DOHH2 (cell line): Measurements from ENCODE around the gene GRM4.

ENCODE experiments used
- H3F3A ChIP-seq: fragments of 200-600 bp; sonication (generic), shearing (Covaris generic); 2 replicates; pipeline ENCODE4 v1.6.0; 2016; ENCODE audit warnings: antibody characterized with exemption, mild to moderate bottlenecking; ENCODE audit not compliant: control insufficient read depth, insufficient read depth
- H3K27ac ChIP-seq: fragments of 200-600 bp; sonication (generic); 2 replicates; pipeline ENCODE4 v1.5.1; 2014; ENCODE audit warnings: low read depth, mild to moderate bottlenecking, low read length, moderate library complexity
- H3K27me3 ChIP-seq: fragments of 200-600 bp; sonication (generic); 2 replicates; pipeline ENCODE4 v1.6.1; 2014; ENCODE audit warnings: mild to moderate bottlenecking, low read length, mixed read lengths; ENCODE audit not compliant: control insufficient read depth
- H3K36me3 ChIP-seq: fragments of 200-600 bp; sonication (generic); 2 replicates; pipeline ENCODE4 v1.6.1; 2014; ENCODE audit warnings: mild to moderate bottlenecking, low read length, moderate library complexity, mixed read lengths; ENCODE audit not compliant: control insufficient read depth
- H3K4me1 ChIP-seq: fragments of 200-600 bp; sonication (generic); 2 replicates; pipeline ENCODE4 v1.6.1; 2014; ENCODE audit warnings: mild to moderate bottlenecking, low read length, mixed read lengths; ENCODE audit not compliant: control insufficient read depth
- H3K4me2 ChIP-seq: fragments of 200-600 bp; sonication (generic); 2 replicates; pipeline ENCODE4 v1.6.0; 2014; ENCODE audit warnings: mild to moderate bottlenecking, low read length, moderate library complexity
- H3K4me3 ChIP-seq: fragments of 200-600 bp; sonication (generic); 2 replicates; pipeline ENCODE4 v1.5.1; 2014; ENCODE audit warnings: mild to moderate bottlenecking, low read length, mixed read lengths
- H3K79me2 ChIP-seq: fragments of 200-600 bp; sonication (generic); 2 replicates; pipeline ENCODE4 v1.6.1; 2014; ENCODE audit warnings: mild to moderate bottlenecking, low read length, mixed read lengths; ENCODE audit not compliant: control insufficient read depth
- H3K9me2 ChIP-seq: fragments of 200-600 bp; sonication (generic); replicated peaks from 2 replicates; pipeline ENCODE4 v1.6.1; 2014; ENCODE audit warnings: mild to moderate bottlenecking, low read length, mixed read lengths; ENCODE audit not compliant: control insufficient read depth
- H3K9me3 ChIP-seq: fragments of 200-600 bp; sonication (generic); 2 replicates; pipeline ENCODE4 v1.6.1; 2014; ENCODE audit warnings: antibody characterized with exemption, low read length, mixed read lengths; ENCODE audit not compliant: control insufficient read depth, insufficient read depth
- H4K20me1 ChIP-seq: fragments of 200-600 bp; sonication (generic); 2 replicates; pipeline ENCODE4 v1.6.0; 2014; ENCODE audit warnings: low read depth, mild to moderate bottlenecking, antibody characterized with exemption, low read length, moderate library complexity; ENCODE audit not compliant: control insufficient read depth, insufficient read depth
- EZH2phosphoT487 ChIP-seq: fragments of 200-600 bp; sonication (generic); IDR thresholded peaks from 2 replicates; pipeline ENCODE4 v1.6.1; 2017; ENCODE audit warnings: borderline replicate concordance, mild to moderate bottlenecking, antibody characterized with exemption, low read length, moderate library complexity, mixed read lengths
- TF ChIP-seq, protein P1 (sequence below): fragments of 200-600 bp; sonication (generic); IDR thresholded peaks from one replicate; pipeline ENCODE4 v1.5.1; 2014; ENCODE audit warnings: antibody characterized with exemption, mild to moderate bottlenecking, low read depth, low read length; ENCODE audit not compliant: poor library complexity, severe bottlenecking

Gene GRM4

DNA sequence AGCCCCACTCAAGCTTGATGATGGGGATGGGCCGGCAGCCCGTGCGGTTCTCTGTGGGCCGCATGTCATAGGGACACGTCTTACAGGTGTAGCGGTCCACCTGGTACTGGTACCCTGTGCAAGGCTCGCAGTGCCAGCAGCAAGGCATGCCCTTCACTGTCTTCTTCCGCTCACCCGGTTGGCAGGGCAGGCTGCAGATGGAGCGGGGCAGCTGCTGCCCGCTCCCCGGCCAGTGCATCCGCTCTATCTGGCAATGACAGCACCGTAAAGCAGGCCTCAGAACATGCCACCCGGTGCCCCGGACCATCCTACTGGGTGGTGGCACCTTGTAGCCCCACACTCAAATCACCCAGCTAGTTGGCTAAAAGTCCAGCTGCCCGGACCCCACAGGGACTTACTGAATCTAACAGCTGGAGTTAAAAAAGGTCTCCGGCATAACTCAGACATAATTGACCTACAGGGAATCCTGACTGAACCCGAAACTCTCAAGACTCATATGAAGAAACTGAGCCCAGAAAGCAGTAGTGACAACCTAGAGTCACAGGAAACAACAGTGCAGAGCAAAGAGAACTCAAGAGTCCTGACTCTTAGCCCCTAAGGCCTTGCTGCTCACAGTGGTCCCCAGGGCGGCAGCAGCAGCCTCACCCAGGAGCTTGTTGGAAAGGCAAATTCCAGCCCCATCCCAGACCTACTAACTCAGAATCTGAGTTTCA is 109.4 kb downstream of the GRM4 start:
- no peaks in the 10 kb centered on the region for H3K36me3 ChIP-seq
- H3K4me1 ChIP-seq, result peaks cover 7% of the 10 kb centered on the region
- H3K9me3 ChIP-seq, result no peaks in the 10 kb centered on the region
- no peak overlapping the region for H3K4me3 ChIP-seq
- no peaks in the 10 kb centered on the region for H3F3A ChIP-seq
- TF ChIP-seq, protein P1, sequence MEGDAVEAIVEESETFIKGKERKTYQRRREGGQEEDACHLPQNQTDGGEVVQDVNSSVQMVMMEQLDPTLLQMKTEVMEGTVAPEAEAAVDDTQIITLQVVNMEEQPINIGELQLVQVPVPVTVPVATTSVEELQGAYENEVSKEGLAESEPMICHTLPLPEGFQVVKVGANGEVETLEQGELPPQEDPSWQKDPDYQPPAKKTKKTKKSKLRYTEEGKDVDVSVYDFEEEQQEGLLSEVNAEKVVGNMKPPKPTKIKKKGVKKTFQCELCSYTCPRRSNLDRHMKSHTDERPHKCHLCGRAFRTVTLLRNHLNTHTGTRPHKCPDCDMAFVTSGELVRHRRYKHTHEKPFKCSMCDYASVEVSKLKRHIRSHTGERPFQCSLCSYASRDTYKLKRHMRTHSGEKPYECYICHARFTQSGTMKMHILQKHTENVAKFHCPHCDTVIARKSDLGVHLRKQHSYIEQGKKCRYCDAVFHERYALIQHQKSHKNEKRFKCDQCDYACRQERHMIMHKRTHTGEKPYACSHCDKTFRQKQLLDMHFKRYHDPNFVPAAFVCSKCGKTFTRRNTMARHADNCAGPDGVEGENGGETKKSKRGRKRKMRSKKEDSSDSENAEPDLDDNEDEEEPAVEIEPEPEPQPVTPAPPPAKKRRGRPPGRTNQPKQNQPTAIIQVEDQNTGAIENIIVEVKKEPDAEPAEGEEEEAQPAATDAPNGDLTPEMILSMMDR, result no peak
- no peak for TF ChIP-seq EZH2phosphoT487
- no peaks in the 10 kb centered on the region for H3K79me2 ChIP-seq
- peaks cover 7% of the 10 kb centered on the region; the same call in 1 of the 2 replicates for H3K27me3 ChIP-seq
- H3K9me2 ChIP-seq, result no peaks in the 10 kb centered on the region
- H4K20me1 ChIP-seq, result no peaks in the 10 kb centered on the region
- no peak overlapping the region for H3K4me2 ChIP-seq
- H3K27ac ChIP-seq, result no peak overlapping the region

DNA sequence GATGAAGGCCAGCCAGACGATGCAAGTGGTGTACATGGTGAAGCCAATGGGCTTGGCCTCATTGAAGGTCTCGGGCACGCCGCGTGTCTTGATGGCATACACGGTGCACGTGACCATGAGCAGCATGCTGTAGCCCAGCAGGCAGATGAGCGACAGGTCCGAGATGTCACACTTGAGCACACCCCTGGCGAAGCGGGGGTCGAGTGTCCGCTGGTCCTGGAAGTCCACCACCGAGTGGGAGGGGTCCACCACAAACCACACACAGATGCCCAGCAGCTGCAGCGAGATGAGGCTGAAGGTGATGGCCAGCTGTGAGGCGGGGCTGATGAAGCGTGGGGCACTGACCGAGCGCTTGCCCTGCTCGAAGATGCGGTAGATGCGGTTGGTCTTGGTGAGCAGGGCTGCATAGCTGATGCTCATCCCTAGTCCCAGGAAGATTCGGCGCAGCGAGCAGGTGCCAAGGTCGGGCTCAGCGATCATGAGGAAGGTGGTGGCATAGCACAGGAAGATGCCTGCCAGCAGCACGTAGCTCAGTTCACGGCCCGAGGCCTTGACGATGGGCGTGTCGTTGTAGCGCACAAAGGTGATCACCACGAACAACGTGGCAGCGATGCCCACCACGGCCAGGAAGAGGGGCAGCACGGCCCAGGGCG is 110.1 kb downstream of the GRM4 start:
- Histone ChIP-seq H3F3A (no peaks in the 10 kb centered on the region), H3K4me1 (peaks cover 14% of the 10 kb centered on the region), H4K20me1 (no peaks in the 10 kb centered on the region), H3K9me2 (no peaks in the 10 kb centered on the region), H3K4me2 (no peak overlapping the region), H3K4me3 (no peak overlapping the region), H3K79me2 (no peaks in the 10 kb centered on the region), H3K9me3 (no peaks in the 10 kb centered on the region), H3K36me3 (no peaks in the 10 kb centered on the region), H3K27ac (no peak overlapping the region), H3K27me3 (peaks cover 7% of the 10 kb centered on the region; the same call in 1 of the 2 replicates)
- TF ChIP-seq EZH2phosphoT487, result no peak
- TF ChIP-seq, protein P1, result no peak

DNA sequence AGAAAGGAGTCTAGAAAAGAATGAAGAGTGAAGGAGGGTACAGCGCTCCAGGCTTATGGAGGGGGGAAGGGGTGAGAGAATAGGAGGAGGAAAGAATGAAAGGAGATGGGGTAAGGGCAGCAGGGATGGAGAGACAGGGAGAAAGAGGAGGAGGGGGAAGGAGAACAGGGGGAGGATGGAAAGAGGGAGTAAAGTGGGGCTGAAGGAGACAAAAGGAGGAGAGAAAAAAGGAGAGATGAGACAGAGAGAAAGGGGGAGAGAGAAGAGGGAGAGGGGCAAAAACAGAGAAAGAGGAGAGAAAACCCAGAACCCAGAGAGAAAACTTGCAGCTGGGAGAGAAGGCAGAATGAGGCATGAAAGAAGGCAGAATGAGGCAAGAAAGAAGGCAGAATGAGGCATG is 110.7 kb downstream of the GRM4 start:
- H3K36me3 ChIP-seq, result no peaks in the 10 kb centered on the region
- no peak for TF ChIP-seq EZH2phosphoT487
- TF ChIP-seq, protein P1, result no peak

More for the DNA sequence above, 110.7 kb downstream of the GRM4 start:
- no peaks in the 10 kb centered on the region for H3F3A ChIP-seq
- H3K4me1 ChIP-seq, result peaks cover 16% of the 10 kb centered on the region
- H3K9me2 ChIP-seq, result no peaks in the 10 kb centered on the region
- no peaks in the 10 kb centered on the region for H3K79me2 ChIP-seq
- no peak overlapping the region for H3K4me2 ChIP-seq
- H3K27ac ChIP-seq, result no peak overlapping the region
- H3K9me3 ChIP-seq, result no peaks in the 10 kb centered on the region
- no peaks in the 10 kb centered on the region for H4K20me1 ChIP-seq
- peaks cover 7% of the 10 kb centered on the region; the same call in 1 of the 2 replicates for H3K27me3 ChIP-seq
- no peak overlapping the region for H3K4me3 ChIP-seq
